ENCODE results near the gene HYKK. TPM values are rescaled to one million over a fixed set of nuclear protein-coding genes. Genes with fewer than 3 reads are reported as not detected.

Gene HYKK
- polyA plus RNA-seq, 3 donors: 2.2 to 3.9 (median 3.4) TPM

- no peak overlapping the region for H3K27ac ChIP-seq (ENCODE audit: low read depth, low read length)
- 84 to 89% (median 88%) methylated on average over 2 of the region's 2 CpGs for WGBS, 3 donors
These were observed 63.3 kb downstream of the HYKK start for GRCh38 chr15:78570710-78571109.

- WGBS, 3 donors: 71 to 89% (median 84%) methylated on average over 4 of the region's 4 CpGs
- H3K27ac ChIP-seq (ENCODE audit: low read depth, low read length): no peak overlapping the region
These were observed 64.0 kb downstream of the HYKK start for GRCh38 chr15:78571382-78571781.

GRCh38 chr15:78573416-78573815 lies 66.0 kb downstream of the HYKK start:
- no peak overlapping the region for H3K27ac ChIP-seq (ENCODE audit: low read depth, low read length)
- 31 to 89% (median 64%) methylated on average over 4 of the region's 4 CpGs for WGBS, 3 donors

- WGBS, 3 donors: 93 to 100% (median 100%) methylated on average over 1 of the region's 1 CpG
These were observed 67.6 kb downstream of the HYKK start for GRCh38 chr15:78574944-78575343.

More at GRCh38 chr15:78574944-78575343, 67.6 kb downstream of the HYKK start:
- H3K27ac ChIP-seq (ENCODE audit: low read depth, low read length): no peak overlapping the region

Other genes with a start within 250 kb of the HYKK start
- gene DNAJA4, start 243.0 kb upstream of the HYKK start, polyA plus RNA-seq: 10 to 100 TPM in 1 of 3 donors, 1 to 10 TPM in 2; 8.6 to 38.5 (median 9.4) TPM
- gene SKIC8, start 208.0 kb upstream of the HYKK start, polyA plus RNA-seq: 10 to 100 TPM; 29.0 to 58.3 (median 55.7) TPM
- gene CRABP1, start 167.2 kb upstream of the HYKK start, polyA plus RNA-seq: under 1 TPM in 1 of 3 donors, not detected in 2; 0.82 TPM
- 10 to 100 TPM in 2 of 3 donors, 1 to 10 TPM in 1; 7.5 to 16.9 (median 15.4) TPM for gene IREB2, start 69.4 kb upstream of the HYKK start, polyA plus RNA-seq
- gene PSMA4, start 32.9 kb downstream of the HYKK start, polyA plus RNA-seq: 100 to 1,000 TPM in 2 of 3 donors, 10 to 100 TPM in 1; 60.9 to 243 (median 159) TPM
- 1 to 10 TPM; 1.1 to 1.3 (median 1.1) TPM for gene CHRNA5, start 57.9 kb downstream of the HYKK start, polyA plus RNA-seq
- gene CHRNA3, start 113.4 kb downstream of the HYKK start, polyA plus RNA-seq: under 1 TPM in 1 of 3 donors, not detected in 2; 0.15 TPM
- under 1 TPM in 2 of 3 donors, not detected in 1; 0.03 TPM for gene CHRNB4, start 133.6 kb downstream of the HYKK start, polyA plus RNA-seq